HepG2 (cell line): ENCODE measurements around the gene SAMD14. TPM values are rescaled to one million over a fixed set of nuclear protein-coding genes. Genes with fewer than 3 reads are reported as not detected.

ENCODE experiments used
- AGO1 ChIP-seq: fragments of 200-400 bp; formaldehyde crosslinking; IDR thresholded peaks from 2 replicates; pipeline ENCODE4 v1.6.1; 2017; ENCODE audit warnings: mild to moderate bottlenecking, low read depth, low read length, moderate library complexity; ENCODE audit not compliant: poor library complexity, severe bottlenecking
- ASH2L ChIP-seq: fragments of 300-600, 200-600 bp; sonication (generic); IDR thresholded peaks from 2 replicates; pipeline ENCODE4 v1.7.0; 2017; ENCODE audit warnings: low read depth, mild to moderate bottlenecking, moderate library complexity, mixed read lengths, low read length; ENCODE audit not compliant: insufficient read length
- BRF2 ChIP-seq: sonication (generic); formaldehyde crosslinking; IDR thresholded peaks from 2 replicates; pipeline ENCODE4 v1.8.1; 2022; ENCODE audit warnings: mild to moderate bottlenecking, missing genetic modification reagents
- CENPBD1 ChIP-seq: sonication (generic); formaldehyde crosslinking; IDR thresholded peaks from 2 replicates; pipeline ENCODE4 v1.8.0; 2022; ENCODE audit warnings: missing genetic modification reagents, low read depth, mild to moderate bottlenecking, borderline replicate concordance
- FOXO4 ChIP-seq: sonication (generic); formaldehyde crosslinking; conservative IDR thresholded peaks from 2 replicates; pipeline ENCODE4 v1.8.1; 2023; ENCODE audit warnings: missing genetic modification reagents
- GPN1 ChIP-seq: sonication (generic); formaldehyde crosslinking; IDR thresholded peaks from 2 replicates; pipeline ENCODE4 v1.5.1; 2020; ENCODE audit warnings: missing genetic modification reagents, borderline replicate concordance
- HOXA3 ChIP-seq: sonication (generic); formaldehyde crosslinking; IDR thresholded peaks from 2 replicates; pipeline ENCODE4 v1.5.0; 2020; ENCODE audit warnings: missing genetic modification reagents
- MYC ChIP-seq: sonication (generic); formaldehyde crosslinking; IDR thresholded peaks from 2 replicates; pipeline ENCODE4 v1.9.0; 2021; ENCODE audit warnings: missing genetic modification reagents, borderline replicate concordance
- STAT5B ChIP-seq: sonication (generic); formaldehyde crosslinking; IDR thresholded peaks from 2 replicates; pipeline ENCODE4 v1.4.0; 2020; ENCODE audit warnings: missing genetic modification reagents
- TMF1 ChIP-seq: sonication (generic); formaldehyde crosslinking; IDR thresholded peaks from 2 replicates; pipeline ENCODE4 v1.8.1; 2022; ENCODE audit warnings: low read depth, missing genetic modification reagents
- ZBTB37 ChIP-seq: sonication (generic); formaldehyde crosslinking; IDR thresholded peaks from 2 replicates; pipeline ENCODE4 v1.4.0; 2020; ENCODE audit warnings: mild to moderate bottlenecking, missing genetic modification reagents
- ZBTB49 ChIP-seq: sonication (generic); formaldehyde crosslinking; IDR thresholded peaks from 2 replicates; pipeline ENCODE4 v1.4.0; 2020; ENCODE audit warnings: missing genetic modification reagents, borderline replicate concordance
- ZNF138 ChIP-seq: sonication (generic); formaldehyde crosslinking; IDR thresholded peaks from 2 replicates; pipeline ENCODE4 v1.5.0; 2020; ENCODE audit warnings: mild to moderate bottlenecking, low read depth, missing genetic modification reagents
- ZNF17 ChIP-seq: sonication (generic); formaldehyde crosslinking; IDR thresholded peaks from 2 replicates; pipeline ENCODE4 v1.5.0; 2020; ENCODE audit warnings: mild to moderate bottlenecking, missing genetic modification reagents
- ZNF609 ChIP-seq: sonication (generic); formaldehyde crosslinking; IDR thresholded peaks from 2 replicates; pipeline ENCODE4 v1.4.0; 2020; ENCODE audit warnings: mild to moderate bottlenecking, missing genetic modification reagents, borderline replicate concordance
- polyA plus RNA-seq, 8 experiments: library from polyadenylated mRNA; depleted of rRNA in 3 of 8; stranded (reverse) in 7 of 8; unstranded in 1 of 8; fragments of >200 nt; fragmentation: Illumina TruSeq in 4 of 8; extraction: Trizol in 4 of 8; gene quantifications; 2 replicates each; pipeline versions ENCODE4 v1.2.1 to v1.2.3, GENCODE V29; 2011 to 2016; ENCODE audit warnings: low read depth in 4 of 8, missing spikeins in 1 of 8, mixed read lengths in 1 of 8; ENCODE audit not compliant: insufficient read depth in 1 of 8
- total RNA-seq, 5 experiments: library from RNA; depleted of rRNA; stranded (reverse); fragments of >200 nt; fragmentation: Illumina TruSeq; extraction: Trizol; gene quantifications; 2 replicates each; pipeline ENCODE4 v1.2.3, GENCODE V29; 2016; ENCODE audit warnings: low read depth in 1 of 5

The SAMD14 gene
- total and polyA plus RNA-seq, 2 of the 13 experiments (the other 11 are each of a cell fraction or from before 2014, with no cell fraction given), result 0.07 to 0.22 TPM

GRCh38 chr17:50177983-50178834 is 48.2 kb upstream of the SAMD14 start (continued):
- peak; percentile 76; the same call in 1 of the 2 replicates for TF ChIP-seq HOXA3 (CRISPR knock-in tag)
- TF ChIP-seq STAT5B (CRISPR knock-in tag), result no peak
- TF ChIP-seq ZNF609 (CRISPR knock-in tag), result 0 out of 2 replicates have a peak, but pooled peaks have one; percentile 12
- no peak for TF ChIP-seq ZNF138 (CRISPR knock-in tag)
- TF ChIP-seq ZNF17 (CRISPR knock-in tag), result no peak
- TF ChIP-seq TMF1 (CRISPR knock-in tag), result no peak
- TF ChIP-seq ASH2L, result no peak
- TF ChIP-seq MYC (CRISPR knock-in tag), result peak; percentile 93
- TF ChIP-seq BRF2 (CRISPR knock-in tag), result no peak
- no peak for TF ChIP-seq ZBTB49 (CRISPR knock-in tag)
- no peak for TF ChIP-seq AGO1
- 0 out of 2 replicates have a peak, but pooled peaks have one; percentile 84 for TF ChIP-seq FOXO4 (CRISPR knock-in tag)
- no peak for TF ChIP-seq ZBTB37 (CRISPR knock-in tag)
- TF ChIP-seq GPN1 (CRISPR knock-in tag), result no peak; the same call in 1 of the 2 replicates
- no peak for TF ChIP-seq CENPBD1
